ENCODE measurements around the gene DGKI. TPM values are rescaled to one million over a fixed set of nuclear protein-coding genes. Genes with fewer than 3 reads are reported as not detected.

The DGKI gene
- total and polyA plus RNA-seq, 2 donors, result 1.8 to 13.3 TPM

DNA sequence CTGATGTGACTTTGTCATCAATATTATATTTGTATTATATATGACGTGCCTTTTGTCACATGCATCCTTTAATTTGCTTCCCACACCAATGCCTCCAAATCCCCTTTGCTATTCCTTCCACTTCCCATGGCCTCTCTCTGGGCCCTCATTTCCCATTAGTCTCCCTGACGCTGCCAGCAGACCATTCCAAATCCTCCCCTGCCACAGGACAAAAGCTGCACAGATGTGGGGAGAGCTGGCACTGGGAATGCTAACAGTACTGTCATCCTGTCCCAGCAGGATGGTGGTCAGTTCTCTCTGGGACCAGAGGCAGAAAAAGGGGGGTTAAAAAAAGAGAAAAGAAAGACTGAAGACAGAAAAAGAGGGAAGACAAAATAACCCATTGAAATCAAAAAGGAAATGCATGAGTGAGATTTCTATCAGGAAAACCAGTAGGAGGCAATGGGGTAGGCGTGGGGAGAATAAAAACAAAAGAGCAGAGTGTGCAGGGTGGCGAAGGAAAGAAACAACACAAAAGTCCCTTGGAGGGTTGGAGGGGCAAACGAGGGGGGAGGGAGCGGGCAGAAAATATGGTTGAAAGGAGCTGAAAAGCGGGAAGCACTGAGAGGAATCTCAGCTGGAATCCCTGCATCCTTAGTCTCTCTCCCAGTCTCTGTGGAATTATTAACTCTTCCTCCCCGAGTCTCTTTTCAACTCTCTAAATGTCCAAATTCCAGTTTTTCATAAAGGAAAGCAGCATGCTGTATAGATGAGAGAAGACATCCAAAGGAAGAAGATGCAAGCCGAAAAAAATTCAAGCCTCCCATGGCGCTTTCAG is 444.0 kb downstream of the DGKI start:
- H3K4me1 ChIP-seq (ENCODE audit: insufficient read depth), result no peaks in the 10 kb centered on the region
- no peak for DNase-seq (ENCODE audit: extremely low spot score)
- H3K27ac ChIP-seq (ENCODE audit: low read depth), result no peak overlapping the region
- H3K4me3 ChIP-seq (ENCODE audit: low read depth, low read length), result no peak overlapping the region
- 62% methylated on average over 10 of the region's 10 CpGs for WGBS
- H3K36me3 ChIP-seq (ENCODE audit: insufficient read depth), result no peaks in the 10 kb centered on the region

- no peak overlapping the region for H3K4me3 ChIP-seq (ENCODE audit: low read depth, low read length)
- H3K36me3 ChIP-seq (ENCODE audit: insufficient read depth), result no peaks in the 10 kb centered on the region
- 75% methylated on average over 7 of the region's 7 CpGs for WGBS
- H3K27ac ChIP-seq (ENCODE audit: low read depth), result no peak overlapping the region
- H3K4me1 ChIP-seq (ENCODE audit: insufficient read depth), result no peaks in the 10 kb centered on the region
- no peak for DNase-seq (ENCODE audit: extremely low spot score)
These were observed 446.6 kb downstream of the DGKI start for GRCh38 chr7:137399827-137400823.

DNA sequence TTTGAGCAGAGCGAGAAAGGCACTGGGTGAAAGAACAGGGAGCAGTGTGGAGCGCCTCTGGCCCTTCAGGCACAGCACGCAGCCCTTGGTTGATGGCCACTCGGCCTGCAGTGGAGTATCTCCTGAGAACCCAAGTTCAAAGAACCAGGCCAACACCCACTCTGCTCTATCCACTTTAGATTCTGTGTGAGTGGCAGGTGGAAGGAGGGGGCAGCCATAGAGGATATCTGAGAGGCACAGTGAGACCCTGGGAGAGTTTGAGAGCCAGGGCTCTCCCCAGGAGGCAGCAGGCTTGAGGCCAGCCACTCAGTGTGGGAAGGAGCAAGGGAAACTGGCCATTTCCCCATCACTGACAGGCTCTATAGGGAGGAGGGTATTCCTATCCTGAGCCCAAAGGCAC is 450.7 kb downstream of the DGKI start:
- Histone ChIP-seq H3K4me3 (ENCODE audit: low read depth, low read length) (no peak overlapping the region), H3K4me1 (ENCODE audit: insufficient read depth) (no peaks in the 10 kb centered on the region), H3K36me3 (ENCODE audit: insufficient read depth) (no peaks in the 10 kb centered on the region), H3K27ac (ENCODE audit: low read depth) (no peak overlapping the region)
- DNase-seq (ENCODE audit: extremely low spot score), result no peak
- 90% methylated on average over 4 of the region's 4 CpGs for WGBS

DNA sequence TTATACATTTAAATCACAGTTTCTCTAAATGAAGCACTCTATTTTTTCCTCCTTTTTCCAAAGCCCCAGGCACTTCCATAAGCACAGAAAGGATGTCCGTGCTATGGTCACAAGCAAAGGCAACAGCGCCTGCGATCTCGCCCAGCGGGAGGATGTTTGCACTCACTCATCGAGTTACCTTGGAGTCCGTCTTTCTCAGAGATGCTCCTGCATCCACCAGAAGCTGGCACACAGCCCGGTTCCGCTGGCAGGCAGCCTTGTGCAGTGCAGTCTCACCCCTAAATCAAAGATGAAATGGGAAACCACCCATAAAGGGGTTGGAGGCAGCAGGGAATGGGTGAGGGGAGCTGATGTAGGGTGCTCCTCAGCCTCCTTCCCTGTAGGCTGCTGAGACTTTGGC is 451.4 kb downstream of the DGKI start:
- no peak for DNase-seq (ENCODE audit: extremely low spot score)
- no peak overlapping the region for H3K4me3 ChIP-seq (ENCODE audit: low read depth, low read length)
- WGBS, result 59% methylated on average over 9 of the region's 9 CpGs
- H3K4me1 ChIP-seq (ENCODE audit: insufficient read depth), result no peaks in the 10 kb centered on the region
- no peak overlapping the region for H3K27ac ChIP-seq (ENCODE audit: low read depth)
- H3K36me3 ChIP-seq (ENCODE audit: insufficient read depth), result no peaks in the 10 kb centered on the region

- H3K4me1 ChIP-seq (ENCODE audit: insufficient read depth), result no peaks in the 10 kb centered on the region
- DNase-seq (ENCODE audit: extremely low spot score), result no peak
- no peak overlapping the region for H3K27ac ChIP-seq (ENCODE audit: low read depth)
- H3K36me3 ChIP-seq (ENCODE audit: insufficient read depth), result no peaks in the 10 kb centered on the region
- H3K4me3 ChIP-seq (ENCODE audit: low read depth, low read length), result no peak overlapping the region
These were observed 453.2 kb downstream of the DGKI start for GRCh38 chr7:137393570-137393969.

DNA sequence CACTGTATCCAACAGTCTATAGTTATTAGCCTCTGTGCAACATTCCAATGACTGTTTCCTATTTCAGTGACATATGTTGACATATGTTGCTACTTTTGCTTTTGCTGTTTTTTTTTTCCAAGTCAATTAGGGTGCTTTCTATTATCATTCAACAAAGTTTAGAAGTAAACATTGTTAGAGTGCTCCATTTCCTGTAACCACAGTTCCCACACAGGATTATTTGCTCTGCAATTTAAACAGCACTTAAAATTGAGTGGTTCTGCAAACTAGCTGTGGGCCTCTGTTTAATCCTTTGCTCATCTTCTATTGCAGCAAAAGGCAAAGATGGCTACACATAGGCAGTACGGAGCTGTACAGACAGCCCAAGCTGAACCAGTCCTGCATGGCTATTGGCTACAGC is 456.7 kb downstream of the DGKI start:
- 69% methylated on average over 1 of the region's 1 CpG for WGBS
- Histone ChIP-seq H3K4me1 (ENCODE audit: insufficient read depth) (no peaks in the 10 kb centered on the region), H3K27ac (ENCODE audit: low read depth) (no peak overlapping the region), H3K4me3 (ENCODE audit: low read depth, low read length) (no peak overlapping the region), H3K36me3 (ENCODE audit: insufficient read depth) (no peaks in the 10 kb centered on the region)
- DNase-seq (ENCODE audit: extremely low spot score), result no peak

DNA sequence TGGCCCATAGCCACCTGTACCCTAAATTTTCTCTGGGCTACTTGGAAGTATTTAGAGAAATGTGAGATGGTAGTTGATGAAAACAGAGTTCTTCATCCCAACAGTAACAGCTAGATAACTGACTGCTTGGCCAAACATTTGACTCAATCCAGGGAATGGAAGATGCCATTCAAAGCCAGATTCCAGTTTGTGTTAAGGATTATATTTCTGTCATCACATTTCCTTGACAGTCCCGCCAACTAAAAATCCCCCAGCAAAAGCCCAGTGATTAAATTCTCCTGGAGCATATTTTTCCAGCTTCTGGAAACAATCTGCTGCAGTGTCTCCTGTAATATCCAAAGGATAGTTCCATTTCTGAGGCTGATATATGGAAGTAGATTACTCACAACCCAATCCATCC is 457.9 kb downstream of the DGKI start:
- WGBS, result 52% methylated on average over 1 of the region's 1 CpG
- Histone ChIP-seq H3K36me3 (ENCODE audit: insufficient read depth) (no peaks in the 10 kb centered on the region), H3K4me1 (ENCODE audit: insufficient read depth) (no peaks in the 10 kb centered on the region), H3K4me3 (ENCODE audit: low read depth, low read length) (no peak overlapping the region), H3K27ac (ENCODE audit: low read depth) (no peak overlapping the region)
- no peak for DNase-seq (ENCODE audit: extremely low spot score)

GRCh38 chr7:137386966-137387365 is 459.8 kb downstream of the DGKI start:
- Histone ChIP-seq H3K4me1 (ENCODE audit: insufficient read depth) (no peaks in the 10 kb centered on the region), H3K4me3 (ENCODE audit: low read depth, low read length) (no peak overlapping the region), H3K27ac (ENCODE audit: low read depth) (no peak overlapping the region), H3K36me3 (ENCODE audit: insufficient read depth) (no peaks in the 10 kb centered on the region)
- 51% methylated on average over 1 of the region's 1 CpG for WGBS
- DNase-seq (ENCODE audit: extremely low spot score), result no peak

GRCh38 chr7:137381045-137381444 is 465.7 kb downstream of the DGKI start:
- Histone ChIP-seq H3K27ac (ENCODE audit: low read depth) (no peak overlapping the region), H3K4me3 (ENCODE audit: low read depth, low read length) (no peak overlapping the region), H3K36me3 (ENCODE audit: insufficient read depth) (no peaks in the 10 kb centered on the region), H3K4me1 (ENCODE audit: insufficient read depth) (no peaks in the 10 kb centered on the region)
- DNase-seq (ENCODE audit: extremely low spot score), result no peak
- WGBS, result 41% methylated on average over 1 of the region's 1 CpG

GRCh38 chr7:137373507-137373906 is 473.3 kb downstream of the DGKI start:
- H3K27ac ChIP-seq (ENCODE audit: low read depth), result no peak overlapping the region
- H3K4me3 ChIP-seq (ENCODE audit: low read depth, low read length), result no peak overlapping the region
- WGBS, result 76% methylated on average over 2 of the region's 2 CpGs
- H3K4me1 ChIP-seq (ENCODE audit: insufficient read depth), result no peaks in the 10 kb centered on the region
- H3K36me3 ChIP-seq (ENCODE audit: insufficient read depth), result no peaks in the 10 kb centered on the region
- DNase-seq (ENCODE audit: extremely low spot score), result no peak

DNA sequence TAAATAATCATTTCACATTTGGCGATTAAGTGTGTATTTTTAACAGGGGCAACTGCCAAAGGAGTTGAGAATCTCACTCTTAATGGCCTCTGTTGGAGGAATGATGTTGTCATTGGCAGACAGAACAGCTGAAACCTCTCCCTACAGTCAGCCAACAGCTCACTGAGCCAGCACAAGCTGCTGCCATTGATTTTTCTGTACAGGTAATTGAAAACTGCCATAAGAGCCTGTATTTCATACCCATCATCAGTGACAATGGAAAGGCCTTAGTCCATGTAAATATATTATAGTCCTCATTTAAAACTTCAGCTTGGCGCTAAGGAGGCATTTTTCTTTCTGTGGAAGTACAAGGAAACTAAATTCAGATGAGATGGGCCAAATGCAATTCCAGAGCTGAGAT is 475.2 kb downstream of the DGKI start:
- Histone ChIP-seq H3K4me1 (ENCODE audit: insufficient read depth) (no peaks in the 10 kb centered on the region), H3K36me3 (ENCODE audit: insufficient read depth) (no peaks in the 10 kb centered on the region), H3K27ac (ENCODE audit: low read depth) (no peak overlapping the region), H3K4me3 (ENCODE audit: low read depth, low read length) (no peak overlapping the region)
- 86% methylated on average over 2 of the region's 2 CpGs for WGBS
- no peak for DNase-seq (ENCODE audit: extremely low spot score)

DNA sequence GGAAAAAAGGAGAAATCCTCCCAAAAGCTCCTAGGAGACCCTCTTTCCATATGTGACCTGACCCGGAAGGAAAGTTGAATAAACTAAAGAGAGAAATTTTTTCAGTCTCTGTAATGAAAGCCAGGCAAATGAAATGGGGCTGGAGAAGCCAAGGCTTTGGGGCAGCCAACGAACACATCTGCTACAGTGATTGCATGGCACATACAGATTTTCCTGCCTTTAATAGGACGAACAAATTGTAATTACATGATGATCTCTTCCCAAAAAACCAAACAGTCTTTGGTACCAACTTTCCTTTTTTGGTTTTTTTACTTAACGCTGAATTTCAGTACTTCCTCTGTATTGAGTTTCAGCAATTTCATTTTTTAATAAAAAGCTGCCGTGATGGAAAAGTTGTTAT is 479.8 kb downstream of the DGKI start:
- Histone ChIP-seq H3K27ac (ENCODE audit: low read depth) (no peak overlapping the region), H3K4me3 (ENCODE audit: low read depth, low read length) (no peak overlapping the region), H3K4me1 (ENCODE audit: insufficient read depth) (no peaks in the 10 kb centered on the region), H3K36me3 (ENCODE audit: insufficient read depth) (no peaks in the 10 kb centered on the region)
- no peak for DNase-seq (ENCODE audit: extremely low spot score)
- WGBS, result 90% methylated on average over 5 of the region's 5 CpGs

- WGBS, result 96% methylated on average over 6 of the region's 6 CpGs
- Histone ChIP-seq H3K4me3 (ENCODE audit: low read depth, low read length) (no peak overlapping the region), H3K4me1 (ENCODE audit: insufficient read depth) (no peaks in the 10 kb centered on the region), H3K27ac (ENCODE audit: low read depth) (no peak overlapping the region), H3K36me3 (ENCODE audit: insufficient read depth) (no peaks in the 10 kb centered on the region)
- DNase-seq (ENCODE audit: extremely low spot score), result no peak
These were observed 483.1 kb downstream of the DGKI start for GRCh38 chr7:137363683-137364082.

All from urinary bladder (tissue), 4 donors.